ENCODE measurements around the gene CREBZF.
"Not testable (repeated sequence)": the region's sequence is repeated elsewhere in the genome, so short reads cannot be mapped to it uniquely, and the experiment has no call there.

CREBZF gene

GRCh38 chr11:85627332-85627997 lies 37.5 kb downstream of the CREBZF start, which contains the start of gene DLG2:
DLG2 (minus strand) TSS chr11:85627344.
- DNase-seq (ENCODE audit: low read depth in 1 of 2, low spot score in 1 of 2), result no peak

DNA sequence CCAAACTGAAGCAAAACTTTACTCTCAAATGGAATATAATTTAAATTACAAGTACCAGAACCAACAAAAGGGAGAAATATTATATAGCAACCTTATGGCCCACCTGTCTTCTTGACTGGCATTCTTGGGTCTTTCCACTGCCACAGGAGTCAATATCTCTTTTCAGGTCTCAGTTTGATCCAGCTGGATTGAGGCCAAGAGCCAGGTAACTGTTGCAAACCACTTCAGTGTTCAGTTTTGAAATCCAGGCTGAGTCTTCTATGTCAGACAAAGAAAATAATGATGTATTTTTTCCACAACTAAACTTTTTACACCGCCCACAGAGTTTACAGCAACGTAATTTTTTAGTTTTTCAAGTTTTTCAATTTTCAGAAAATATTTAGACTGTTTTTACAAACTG lies 38.4 kb downstream of the CREBZF start:
- DNase-seq (ENCODE audit: low read depth in 1 of 2, low spot score in 1 of 2), result no peak

DNA sequence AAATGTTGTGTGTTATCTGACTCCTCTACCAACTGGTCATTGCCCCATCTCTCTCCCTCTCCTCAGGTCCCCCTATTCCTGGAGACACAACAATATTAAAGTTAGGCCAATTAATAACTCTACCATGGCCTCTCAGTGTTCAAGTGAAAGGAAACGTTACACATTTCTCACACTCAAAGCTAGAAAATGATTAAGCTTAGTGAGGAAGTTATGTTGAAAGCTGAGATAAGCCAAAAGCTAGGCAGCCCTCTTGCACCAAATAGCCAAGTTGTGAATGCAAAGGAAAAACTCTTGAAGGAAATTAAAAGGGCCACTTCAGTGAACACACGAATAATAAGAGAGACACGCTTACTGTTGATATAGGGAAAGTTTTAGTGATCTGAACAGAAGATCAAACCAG lies 44.7 kb downstream of the CREBZF start:
- no peak for DNase-seq (ENCODE audit: low read depth in 1 of 2, low spot score in 1 of 2)

DNA sequence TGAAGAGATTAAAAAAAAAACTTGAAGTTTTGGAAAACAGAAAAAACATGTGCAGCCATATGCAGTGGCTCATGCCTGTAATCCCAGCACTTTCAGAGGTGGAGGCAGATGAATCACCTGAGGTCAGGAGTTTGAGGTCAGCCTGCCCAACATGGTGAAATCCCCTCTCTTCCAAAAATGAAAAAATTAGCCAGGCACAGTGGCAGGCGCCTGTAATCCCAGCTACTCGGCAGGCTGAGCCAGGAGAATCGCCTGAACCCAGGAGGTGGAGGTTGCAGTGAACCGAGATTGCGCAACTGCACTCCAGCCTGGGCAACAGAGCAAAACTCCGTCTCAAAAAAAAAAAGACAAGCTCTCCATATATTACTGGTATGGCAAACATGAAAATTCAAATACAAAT lies 45.4 kb downstream of the CREBZF start:
- DNase-seq (ENCODE audit: low read depth in 1 of 2, low spot score in 1 of 2), result no peak

- not testable (repeated sequence) for DNase-seq (ENCODE audit: low read depth in 1 of 2, low spot score in 1 of 2)
These were observed 53.3 kb downstream of the CREBZF start for GRCh38 chr11:85611643-85612042.

Measured in activated CD4-positive, alpha-beta T cell treated with anti-CD3 and anti-CD28 coated beads, Interleukin-2, amount 50 U/mL, for 24 hours (primary cell).